Stimulated activated CD4-positive, alpha-beta T cell treated with anti-CD3 and anti-CD28 coated beads, Interleukin-1b, Interleukin-23, amount 100 ng/mL, for 24 hours (primary cell): ENCODE measurements around the gene UTP3.
"Not testable (repeated sequence)": the region's sequence is repeated elsewhere in the genome, so short reads cannot be mapped to it uniquely, and the experiment has no call there.

Experiments
- DNase-seq, 4 experiments: peaks; one replicate each; pipeline ENCODE4 v3.0.0-alpha.2; 2020; ENCODE audit warnings: low read depth in 4 of 4, low spot score in 1 of 4

The UTP3 gene

GRCh38 chr4:70714079-70714887, 26.0 kb downstream of the UTP3 start:
- no peak for DNase-seq

- no peak for DNase-seq
Measured at GRCh38 chr4:70715097-70715496, 26.8 kb downstream of the UTP3 start.

- DNase-seq: no peak
Measured at GRCh38 chr4:70718811-70719604, 30.7 kb downstream of the UTP3 start.

DNA sequence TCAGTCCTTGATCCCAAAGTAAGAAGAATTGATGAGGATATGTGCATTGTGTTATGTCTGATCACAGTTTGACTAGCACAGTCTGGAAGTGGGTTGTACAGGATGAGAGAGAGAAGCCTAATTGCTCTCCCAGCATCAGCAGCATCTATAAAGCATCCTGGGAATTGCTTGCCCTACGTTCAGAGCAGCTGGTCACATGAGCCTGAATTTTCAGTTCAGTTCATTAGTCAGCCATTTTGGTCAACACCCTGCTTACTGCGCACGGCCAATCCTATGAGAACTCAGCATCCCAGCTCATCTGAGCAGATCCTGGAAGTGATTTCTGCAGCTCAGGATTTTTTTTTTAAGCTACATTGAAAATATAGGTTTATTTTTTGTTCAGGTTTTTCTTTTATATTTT, 33.4 kb downstream of the UTP3 start, which contains the start of gene RUFY3:
TSS of gene RUFY3 (plus strand) at position 218 of the 400 bp plus-strand sequence. CDS start 610 bp downstream, outside the sequence.
- no peak for DNase-seq

DNA sequence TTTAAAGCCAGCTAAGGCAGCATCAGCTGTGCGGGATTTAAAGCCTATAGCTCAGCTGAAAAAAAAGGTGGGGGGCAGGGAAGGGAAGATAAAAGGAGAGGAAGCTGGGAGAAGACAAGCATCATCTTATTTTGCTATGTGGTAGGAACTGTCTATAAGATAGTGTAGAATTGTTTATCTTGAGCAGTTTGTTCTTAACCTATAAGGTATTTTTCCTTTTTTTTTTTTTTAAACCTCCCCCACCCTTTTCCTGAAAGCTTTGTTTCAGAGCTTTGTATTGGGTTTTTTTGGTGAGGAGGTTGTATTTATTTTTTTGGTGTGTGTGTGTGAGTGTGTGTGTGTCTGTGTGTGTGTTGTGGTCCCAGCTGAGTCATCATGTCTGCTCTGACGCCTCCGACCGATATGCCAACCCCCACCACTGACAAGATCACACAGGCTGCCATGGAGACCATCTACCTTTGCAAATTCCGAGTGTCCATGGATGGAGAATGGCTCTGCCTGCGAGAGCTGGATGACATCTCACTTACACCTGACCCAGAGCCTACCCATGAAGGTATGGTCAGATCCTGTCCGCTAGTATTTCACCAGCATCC, 34.0 kb downstream of the UTP3 start:
- DNase-seq: no peak

GRCh38 chr4:70724463-70724862, 36.1 kb downstream of the UTP3 start:
- DNase-seq: no peak

DNA sequence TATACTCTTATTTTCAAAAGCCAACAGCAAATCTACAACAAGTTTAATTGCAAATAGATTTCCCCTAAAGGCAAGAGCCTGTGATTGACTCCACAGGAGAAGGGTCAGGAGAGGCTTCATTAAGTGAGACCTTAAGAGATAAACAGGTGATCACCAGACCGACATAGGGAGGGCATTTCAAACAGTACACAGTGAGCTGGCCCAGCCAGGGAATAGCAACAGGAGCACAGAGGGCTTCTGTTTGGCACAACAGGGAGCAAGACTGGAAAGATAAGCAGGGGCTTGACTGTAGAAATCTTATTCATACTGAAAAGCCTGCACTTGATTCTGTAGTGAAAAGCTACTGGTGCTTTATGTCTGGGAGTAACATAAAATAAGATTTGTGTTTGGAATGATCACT, 37.3 kb downstream of the UTP3 start:
- no peak for DNase-seq

DNA sequence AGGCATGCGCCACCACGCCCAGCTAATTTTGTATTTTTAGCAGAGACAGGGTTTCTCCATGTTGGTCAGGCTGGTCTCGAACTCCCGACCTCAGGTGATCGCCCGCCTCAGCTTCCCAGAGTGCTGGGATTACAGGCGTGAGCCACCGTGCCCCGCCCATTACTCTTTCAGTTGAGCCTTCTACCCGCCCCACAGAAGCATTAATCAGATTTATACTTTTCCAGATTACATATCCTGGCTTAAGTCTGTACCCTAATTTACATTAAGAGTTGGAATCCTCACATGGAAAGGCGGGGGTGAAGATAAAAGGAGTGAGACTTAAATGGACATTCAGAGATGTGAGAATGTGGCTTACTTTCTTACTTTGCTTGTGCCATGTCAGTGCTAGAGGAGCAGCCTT, 38.2 kb downstream of the UTP3 start:
- not testable (repeated sequence) for DNase-seq

GRCh38 chr4:70728091-70728490, 39.8 kb downstream of the UTP3 start:
- DNase-seq: no peak

DNA sequence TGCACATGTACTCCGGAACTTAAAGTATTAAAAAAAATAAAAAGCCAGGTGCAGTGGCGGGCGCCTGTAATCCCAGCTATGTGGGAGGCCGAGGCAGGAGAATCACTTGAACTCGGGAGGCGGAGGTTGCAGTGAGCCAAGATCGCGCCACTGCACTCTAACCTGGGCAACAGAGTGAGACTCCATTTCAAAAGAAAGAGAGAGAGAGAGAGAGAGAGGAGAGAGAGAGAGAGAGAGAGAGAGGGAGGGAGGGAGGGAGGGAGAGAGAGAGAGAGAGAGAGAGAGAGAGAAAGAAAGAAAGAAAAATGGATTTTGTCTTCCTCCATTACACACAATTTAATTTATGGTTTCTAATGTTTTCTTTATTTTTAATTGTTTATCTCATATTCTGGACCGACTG, 44.5 kb downstream of the UTP3 start:
- not testable (repeated sequence) for DNase-seq

- peak in 1 of 4 experiments; percentile 4 for DNase-seq
Measured at GRCh38 chr4:70734168-70734954, 46.0 kb downstream of the UTP3 start.

DNA sequence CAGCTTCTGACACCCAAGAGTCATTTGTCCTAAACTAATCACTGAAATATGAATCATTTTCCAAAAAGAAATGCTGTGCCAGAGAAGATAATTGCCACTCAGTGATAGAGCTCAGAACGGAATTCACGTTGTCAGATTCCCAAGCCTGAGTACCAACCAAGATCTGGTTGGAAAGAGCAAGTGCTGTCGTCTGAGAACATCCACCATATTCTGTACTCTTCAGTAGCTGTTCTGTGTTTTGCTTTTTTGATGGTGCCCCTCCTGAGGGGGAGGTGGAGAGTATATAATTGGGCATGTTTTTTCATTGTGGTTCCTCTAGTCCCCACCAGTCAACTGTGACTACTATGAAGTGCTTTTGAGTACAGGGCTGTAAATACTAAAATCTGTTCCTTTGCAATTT, 46.6 kb downstream of the UTP3 start:
- no peak for DNase-seq

- DNase-seq: peak in 1 of 4 experiments; percentile 3
Measured at GRCh38 chr4:70735915-70736314, 47.6 kb downstream of the UTP3 start.

DNA sequence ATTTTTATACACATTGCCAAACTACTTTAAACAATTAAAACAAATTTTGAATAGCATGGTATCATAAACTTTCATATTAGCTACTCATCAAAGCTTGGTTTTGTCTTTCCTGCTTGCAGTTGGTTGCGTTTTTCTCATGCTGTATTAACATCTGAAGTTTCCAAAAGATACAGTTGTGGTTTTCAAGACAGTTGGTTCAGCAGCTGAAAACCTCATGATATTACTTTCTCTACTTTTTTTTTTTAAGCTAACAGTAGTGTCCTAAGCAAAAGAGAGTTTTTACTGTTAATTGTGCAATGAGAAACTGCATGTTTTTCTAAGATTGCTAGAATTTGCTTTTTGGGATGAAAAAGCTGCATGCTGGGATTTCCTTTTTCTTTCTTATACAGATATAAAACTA, 48.7 kb downstream of the UTP3 start:
- no peak for DNase-seq

DNA sequence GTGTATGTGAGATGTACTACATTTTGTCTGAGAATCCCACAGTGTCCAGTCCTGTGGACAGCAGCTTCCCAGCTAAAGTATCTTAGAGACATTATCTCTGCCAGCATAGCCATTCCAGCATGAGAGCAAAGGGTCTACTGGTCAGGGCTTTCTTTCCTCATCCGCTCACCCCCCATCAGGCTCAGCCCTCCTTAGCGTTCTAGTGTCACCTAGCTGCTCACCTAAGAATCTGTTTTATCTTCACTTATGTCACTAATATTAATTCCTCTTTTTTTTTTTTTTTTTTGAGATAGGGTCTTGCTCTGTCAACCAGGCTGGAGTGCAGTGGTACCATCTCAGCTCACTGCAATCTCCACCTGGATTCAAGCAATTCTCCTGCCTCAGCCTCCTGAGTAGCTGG, 49.1 kb downstream of the UTP3 start:
- DNase-seq: no peak

- DNase-seq: no peak
Measured at GRCh38 chr4:70739496-70740337, 51.4 kb downstream of the UTP3 start.
